ENCODE data around the gene IL18.
"Not testable (repeated sequence)": the region's sequence is repeated elsewhere in the genome, so short reads cannot be mapped to it uniquely, and the experiment has no call there.

Gene IL18

DNA sequence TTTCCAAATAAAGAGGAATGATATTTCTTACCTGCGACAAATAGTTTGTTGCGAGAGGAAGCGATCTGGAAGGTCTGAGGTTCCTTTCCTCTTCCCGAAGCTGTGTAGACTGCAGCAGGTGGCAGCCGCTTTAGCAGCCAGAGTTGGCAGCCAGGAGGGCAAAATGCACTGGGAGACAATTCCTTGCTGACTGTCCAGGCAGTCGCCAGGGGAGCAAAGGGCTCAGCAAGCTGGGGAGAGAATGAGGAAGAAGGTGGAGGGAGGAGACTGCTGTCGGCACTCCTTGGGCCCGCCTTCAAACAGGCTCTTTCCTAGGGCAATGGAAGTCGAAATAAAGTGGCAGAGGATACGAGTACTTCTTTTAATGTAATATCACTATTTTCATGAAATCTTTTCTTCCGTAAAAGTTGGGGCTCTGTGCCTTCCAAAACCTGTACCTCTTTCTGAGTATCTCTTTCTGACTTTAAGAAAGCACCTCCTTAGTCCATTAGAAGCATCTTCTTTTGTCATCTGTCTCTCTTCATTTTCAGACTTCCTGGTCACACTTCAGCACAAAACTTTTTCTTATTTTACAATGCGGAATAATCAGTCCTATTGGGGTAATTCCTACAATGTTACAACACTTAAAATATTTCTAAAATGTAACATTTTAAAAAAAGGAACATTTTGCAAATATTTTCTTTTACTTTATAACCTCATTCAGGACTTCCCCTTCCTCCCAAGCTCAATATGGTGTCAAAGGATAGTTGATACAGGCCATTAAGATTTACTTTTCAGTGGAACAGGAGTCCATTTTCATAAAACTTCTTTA lies at the start of gene IL18:
TSS of gene IL18 (minus strand) at position 220 of the 811 bp plus-strand sequence. CDS start 9,041 bp downstream, outside the sequence.
- DNase-seq (ENCODE audit: low read depth), result no peak

- no peak for DNase-seq (ENCODE audit: low read depth)
Observed at GRCh38 chr11:112212710-112213109, 48.8 kb upstream of the IL18 start.

GRCh38 chr11:112212290-112212689 lies 48.4 kb upstream of the IL18 start:
- DNase-seq (ENCODE audit: low read depth), result no peak

- no peak for DNase-seq (ENCODE audit: low read depth)
Observed at GRCh38 chr11:112211536-112211935, 47.6 kb upstream of the IL18 start.

DNA sequence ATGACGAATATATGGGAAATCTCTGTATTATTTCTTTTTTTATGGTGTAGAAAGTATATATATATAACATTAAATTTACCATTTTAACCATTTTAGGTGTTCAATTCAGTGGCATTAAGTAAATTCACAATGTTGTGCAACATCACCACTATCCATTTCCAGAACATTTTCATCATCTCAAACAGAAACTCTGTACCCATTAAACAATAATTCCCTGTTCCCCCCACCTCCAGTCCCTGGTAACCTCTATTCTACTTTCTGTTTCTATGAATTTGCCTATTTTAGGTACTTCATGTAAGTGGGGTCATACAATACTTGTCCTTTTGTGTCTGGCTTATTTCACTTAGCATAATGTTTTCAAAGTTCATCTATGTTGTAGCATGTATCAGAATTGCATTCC lies 47.0 kb upstream of the IL18 start:
- DNase-seq (ENCODE audit: low read depth), result no peak

GRCh38 chr11:112206071-112206470 lies 42.2 kb upstream of the IL18 start:
- DNase-seq (ENCODE audit: low read depth), result no peak

DNA sequence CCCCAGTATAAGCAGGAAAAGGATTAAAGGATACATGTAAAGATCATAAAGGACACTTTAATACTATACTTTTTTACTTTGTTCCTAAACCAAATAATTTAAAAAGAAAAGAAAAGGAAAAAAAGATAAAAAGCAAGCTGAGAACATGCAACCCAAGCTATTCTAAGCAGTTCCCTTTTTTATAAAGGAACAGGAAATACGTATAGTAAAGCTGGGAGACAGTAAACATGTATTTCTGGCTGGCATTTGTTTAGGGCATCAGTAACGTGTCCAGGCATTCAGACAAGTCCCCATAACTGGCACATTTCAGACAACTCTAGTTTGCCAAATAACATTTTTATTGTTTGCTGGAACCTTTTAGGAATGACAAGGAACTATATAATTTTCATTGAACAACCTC lies 36.4 kb upstream of the IL18 start:
- DNase-seq (ENCODE audit: low read depth), result no peak

DNA sequence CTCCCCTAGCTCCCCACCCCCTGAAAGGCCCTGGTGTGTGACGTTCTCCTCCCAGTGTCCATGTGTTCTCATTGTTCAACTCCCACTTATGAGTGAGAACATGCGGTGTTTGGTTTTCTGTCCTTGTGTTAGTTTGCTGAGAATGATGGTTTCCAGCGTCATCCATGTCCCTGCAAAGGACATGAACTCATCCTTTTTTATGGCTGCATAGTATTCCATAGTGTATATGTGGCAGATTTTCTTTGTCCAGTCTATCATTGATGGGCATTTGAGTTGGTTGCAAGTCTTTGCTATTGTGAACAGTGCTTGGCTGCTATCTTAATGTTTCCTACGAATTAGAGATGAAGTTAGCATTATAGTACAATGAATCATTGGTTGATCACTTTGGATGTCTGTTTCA lies 35.2 kb upstream of the IL18 start:
- DNase-seq (ENCODE audit: low read depth), result not testable (repeated sequence)

DNA sequence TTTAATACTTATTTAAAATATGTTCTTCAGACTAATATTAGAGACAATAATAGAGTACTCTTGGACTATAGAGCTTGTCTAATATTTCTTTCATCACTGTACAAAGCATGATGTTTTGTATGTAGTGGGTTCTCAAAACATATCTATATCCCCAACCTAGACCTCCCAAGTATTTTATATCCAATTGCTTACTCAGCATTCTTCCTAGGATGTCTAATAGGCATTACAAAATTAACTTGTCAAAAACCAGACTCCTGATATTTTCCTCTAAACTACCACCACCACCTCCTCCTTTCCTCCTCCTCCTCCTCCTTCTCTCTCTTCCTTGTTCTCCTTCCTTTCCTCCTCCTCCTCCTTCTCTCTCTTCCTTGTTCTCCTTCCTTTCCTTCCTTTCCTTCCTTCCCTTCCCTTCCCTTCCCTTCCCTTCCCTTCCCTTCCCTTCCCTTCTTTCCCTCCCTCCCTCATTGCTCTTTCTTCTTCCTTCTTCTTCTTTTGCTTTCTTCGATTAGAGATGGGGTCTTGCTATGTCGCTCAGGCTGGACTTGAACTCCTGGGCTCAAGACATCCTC lies 32.7 kb upstream of the IL18 start:
- no peak for DNase-seq (ENCODE audit: low read depth)

GRCh38 chr11:112195951-112196351 lies 32.1 kb upstream of the IL18 start:
- DNase-seq (ENCODE audit: low read depth), result no peak

- DNase-seq (ENCODE audit: low read depth), result not testable (repeated sequence)
Observed at GRCh38 chr11:112195113-112195512, 31.2 kb upstream of the IL18 start.

DNA sequence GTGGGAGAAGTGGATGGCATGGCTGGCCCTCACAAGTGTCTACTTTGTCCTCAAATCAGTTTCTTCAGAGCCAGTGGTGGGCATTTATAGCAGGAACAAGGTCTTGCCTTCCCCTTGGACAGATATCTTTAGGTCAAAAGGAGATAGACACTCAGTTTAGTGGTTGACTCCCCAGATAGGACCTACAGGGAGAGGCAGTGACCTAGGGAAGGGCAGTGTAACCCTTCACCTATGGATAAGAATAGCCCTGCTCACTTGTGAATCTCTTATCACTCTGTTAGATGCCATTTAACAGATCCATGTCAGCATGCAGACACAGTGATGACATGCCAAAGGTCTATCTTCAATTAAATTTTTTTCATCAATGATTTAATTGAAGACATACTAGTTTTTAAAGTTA lies 22.4 kb upstream of the IL18 start:
- DNase-seq (ENCODE audit: low read depth), result no peak

- DNase-seq (ENCODE audit: low read depth), result no peak
Observed at GRCh38 chr11:112185883-112186282, 22.0 kb upstream of the IL18 start.

DNA sequence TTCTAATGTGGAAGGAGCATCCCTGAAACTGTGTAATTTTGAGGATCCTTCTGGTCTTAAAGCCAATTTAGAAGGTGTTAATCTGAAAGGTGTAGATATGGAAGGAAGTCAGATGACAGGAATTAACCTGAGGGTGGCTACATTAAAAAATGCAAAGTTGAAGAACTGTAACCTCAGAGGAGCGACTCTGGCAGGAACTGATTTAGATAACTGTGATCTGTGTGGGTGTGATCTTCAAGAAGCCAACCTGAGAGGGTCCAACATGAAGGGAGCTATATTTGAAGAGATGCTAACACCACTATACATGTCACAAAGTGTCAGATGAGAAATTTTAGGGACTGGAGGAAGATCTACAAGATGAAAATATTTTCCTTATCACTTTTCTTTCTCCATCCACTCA lies 19.0 kb upstream of the IL18 start:
- DNase-seq (ENCODE audit: low read depth), result no peak

GRCh38 chr11:112179601-112180000 lies 15.7 kb upstream of the IL18 start:
- DNase-seq (ENCODE audit: low read depth), result no peak

DNA sequence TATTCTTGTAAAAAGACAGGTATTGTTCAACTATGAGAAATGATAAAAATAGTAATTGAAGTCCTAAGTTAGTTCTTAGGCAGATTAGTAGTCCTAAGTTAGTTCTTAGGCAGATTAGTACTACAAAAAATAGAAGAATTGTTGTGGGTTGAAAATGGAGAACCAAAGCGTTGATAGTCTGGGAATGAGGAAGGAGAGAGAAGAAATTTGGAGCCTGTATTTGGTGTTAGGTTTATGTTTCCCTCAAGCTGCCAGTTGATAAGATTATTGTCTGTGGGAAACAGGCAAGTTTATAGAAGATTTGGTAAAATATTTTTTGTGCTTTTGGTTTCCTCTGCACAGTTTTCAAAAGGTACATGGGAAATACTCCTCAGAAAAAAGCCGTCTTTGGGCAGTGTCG lies 15.0 kb upstream of the IL18 start:
- no peak for DNase-seq (ENCODE audit: low read depth)

DNA sequence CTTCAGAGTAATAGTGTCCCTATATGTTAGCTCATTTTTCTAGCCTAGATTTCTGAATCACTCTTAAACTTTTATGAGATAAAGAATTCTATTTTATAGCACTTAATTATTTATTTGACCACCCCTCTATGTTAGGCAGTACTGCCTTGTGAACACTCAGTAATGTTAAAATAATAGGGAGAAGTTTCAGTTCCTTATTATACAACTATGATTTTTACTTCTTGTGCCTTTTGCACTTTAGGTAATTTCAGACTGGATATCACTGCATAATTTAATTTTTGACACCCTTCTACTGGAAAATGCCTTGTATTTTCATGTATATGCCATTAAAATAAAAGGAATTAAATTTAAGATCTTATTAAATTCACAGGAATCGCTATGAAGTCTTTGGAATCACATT lies 14.5 kb upstream of the IL18 start:
- no peak for DNase-seq (ENCODE audit: low read depth)

DNA sequence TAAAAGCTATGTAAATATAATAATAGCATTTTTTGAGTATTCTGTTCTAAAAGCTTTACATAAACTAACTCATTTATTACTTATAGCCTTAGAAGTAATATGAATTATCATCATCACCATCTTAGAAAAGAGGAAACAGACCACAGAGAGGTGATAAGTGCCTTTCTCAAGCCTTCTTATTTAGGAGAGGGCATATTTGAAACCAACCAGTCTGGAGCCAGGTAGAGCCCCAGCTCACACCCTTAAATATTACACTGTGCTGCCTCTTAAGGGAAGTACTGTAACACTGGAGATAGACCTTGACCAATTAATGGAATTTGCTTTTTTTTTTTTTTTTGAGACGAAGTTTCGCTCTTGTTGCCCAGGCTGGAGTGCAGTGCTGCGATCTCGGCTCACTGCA lies 13.7 kb upstream of the IL18 start:
- DNase-seq (ENCODE audit: low read depth), result no peak

DNA sequence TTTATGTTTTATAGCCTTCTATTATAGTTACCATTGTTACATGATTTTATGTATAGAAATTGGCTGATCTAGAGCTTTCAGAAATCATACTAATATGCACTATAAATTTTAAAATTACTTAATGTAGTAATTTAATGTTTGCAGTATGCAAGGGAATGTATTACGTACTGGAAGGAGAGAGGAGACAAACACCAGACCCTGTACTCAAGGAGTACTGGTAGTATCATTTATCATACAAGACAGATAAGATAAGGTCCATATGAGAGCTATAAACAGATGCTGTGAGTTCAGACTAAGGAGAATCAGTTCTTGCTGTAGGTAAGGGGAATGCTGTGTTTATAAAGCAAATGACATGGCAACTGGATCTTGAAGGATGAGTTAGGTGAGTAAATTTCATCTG lies 12.2 kb upstream of the IL18 start:
- DNase-seq (ENCODE audit: low read depth), result no peak

DNA sequence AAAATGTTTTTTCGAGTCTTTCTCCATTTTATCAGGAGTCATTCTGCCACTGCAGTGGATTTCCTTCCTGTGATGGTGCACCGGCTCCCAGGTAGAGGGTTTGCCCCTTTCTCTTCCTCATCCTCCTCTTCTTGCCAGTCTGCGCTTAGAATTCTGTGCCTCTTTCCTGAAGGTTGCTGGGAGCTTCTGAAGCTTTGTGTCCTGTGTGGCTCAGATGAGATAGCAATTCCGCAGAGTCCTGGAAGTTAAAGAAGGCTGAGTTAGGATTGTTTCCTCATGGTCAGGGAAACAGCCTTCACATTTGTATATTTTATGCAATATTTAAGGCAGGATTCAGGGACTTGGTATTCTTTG lies 11.7 kb upstream of the IL18 start:
- DNase-seq (ENCODE audit: low read depth), result no peak

GRCh38 chr11:112174789-112175598 lies 11.1 kb upstream of the IL18 start, which contains the start of gene BCO2:
TSS of gene BCO2 (plus strand) at chr11:112175512. CDS start at chr11:112175602, 90 bp downstream.
- no peak for DNase-seq (ENCODE audit: low read depth)

DNA sequence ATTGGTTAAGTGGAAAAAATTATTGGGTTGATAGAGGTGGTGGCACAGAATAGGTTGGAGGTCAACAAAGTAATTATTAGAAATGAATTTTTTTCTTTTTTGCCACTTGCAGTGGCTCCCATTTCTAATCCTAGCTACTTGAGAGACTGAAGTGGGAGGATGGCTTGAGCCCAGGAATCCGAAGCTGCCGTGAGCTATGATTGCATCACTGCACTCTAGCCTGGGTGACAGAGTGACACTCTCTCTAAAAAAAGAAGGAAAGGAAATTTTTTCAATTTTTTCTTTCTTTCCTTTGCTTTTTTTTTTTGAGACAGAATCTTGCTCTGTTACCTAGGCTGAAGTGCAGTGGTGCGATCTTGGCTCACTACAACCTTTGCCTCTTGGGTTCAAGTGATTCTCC lies 9.3 kb upstream of the IL18 start:
- no peak for DNase-seq (ENCODE audit: low read depth)

DNA sequence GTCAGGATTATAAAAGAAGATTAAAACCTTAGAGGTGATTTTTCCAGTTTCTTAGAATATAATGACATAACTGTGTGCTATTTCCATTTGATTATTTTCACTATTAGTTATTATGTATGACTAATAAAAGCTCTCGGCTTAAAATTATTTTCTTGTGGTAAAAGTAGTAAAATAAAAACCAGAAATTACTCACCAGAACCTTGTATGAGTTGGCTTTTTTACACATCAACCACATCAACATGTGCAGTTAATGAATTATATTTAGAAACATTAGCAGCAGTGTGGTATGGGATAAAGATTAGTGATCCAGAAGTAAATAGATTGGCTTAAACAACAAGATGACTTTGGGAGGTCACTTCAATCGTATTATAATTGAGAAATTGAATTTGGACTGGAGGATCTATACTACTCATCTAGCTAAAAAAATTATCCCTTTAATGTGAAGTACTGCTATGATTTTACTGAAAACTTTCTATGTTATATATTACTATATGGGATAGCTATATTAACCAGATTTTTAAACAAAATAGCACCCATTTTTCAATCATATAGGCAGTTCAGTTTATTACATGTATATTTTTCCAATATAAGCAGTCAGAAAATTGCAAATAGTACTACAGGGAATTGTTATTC lies 8.6 kb upstream of the IL18 start:
- no peak for DNase-seq (ENCODE audit: low read depth)

All from GM04504 (cell line).